GM21576 (cell line): Measurements from ENCODE around the gene EIPR1.
"Not testable (repeated sequence)": the region's sequence is repeated elsewhere in the genome, so short reads cannot be mapped to it uniquely, and the experiment has no call there.

Experiments
- ATAC-seq: cut with Tn5 transposase; IDR thresholded peaks from one replicate; pipeline ENCODE4 v1.9.1; 2021; ENCODE audit warnings: mild to moderate bottlenecking, moderate library complexity; ENCODE audit not compliant: unreplicated experiment

EIPR1 gene

DNA sequence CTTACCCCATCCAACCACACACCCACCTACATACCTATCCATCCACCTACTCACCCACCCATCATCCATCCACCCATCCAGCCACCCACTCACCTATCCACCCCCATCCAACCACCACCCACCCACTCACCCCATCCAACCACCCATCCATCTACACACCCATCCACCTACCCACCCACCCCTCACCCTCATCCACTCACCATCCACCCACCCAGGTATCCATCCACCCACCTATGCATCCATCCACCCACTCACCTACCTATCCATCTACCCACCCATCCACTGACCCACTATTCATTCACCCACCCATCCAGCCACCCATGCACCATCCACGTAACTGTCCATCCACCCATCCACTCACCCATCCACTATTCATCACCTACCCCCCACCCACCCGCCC is 194.8 kb downstream of the EIPR1 start:
- ATAC-seq, result no peak

GRCh38 chr2:3181416-3182010 is 196.1 kb downstream of the EIPR1 start:
- ATAC-seq, result no peak

GRCh38 chr2:3180909-3181221 is 196.8 kb downstream of the EIPR1 start:
- not testable (repeated sequence) for ATAC-seq

DNA sequence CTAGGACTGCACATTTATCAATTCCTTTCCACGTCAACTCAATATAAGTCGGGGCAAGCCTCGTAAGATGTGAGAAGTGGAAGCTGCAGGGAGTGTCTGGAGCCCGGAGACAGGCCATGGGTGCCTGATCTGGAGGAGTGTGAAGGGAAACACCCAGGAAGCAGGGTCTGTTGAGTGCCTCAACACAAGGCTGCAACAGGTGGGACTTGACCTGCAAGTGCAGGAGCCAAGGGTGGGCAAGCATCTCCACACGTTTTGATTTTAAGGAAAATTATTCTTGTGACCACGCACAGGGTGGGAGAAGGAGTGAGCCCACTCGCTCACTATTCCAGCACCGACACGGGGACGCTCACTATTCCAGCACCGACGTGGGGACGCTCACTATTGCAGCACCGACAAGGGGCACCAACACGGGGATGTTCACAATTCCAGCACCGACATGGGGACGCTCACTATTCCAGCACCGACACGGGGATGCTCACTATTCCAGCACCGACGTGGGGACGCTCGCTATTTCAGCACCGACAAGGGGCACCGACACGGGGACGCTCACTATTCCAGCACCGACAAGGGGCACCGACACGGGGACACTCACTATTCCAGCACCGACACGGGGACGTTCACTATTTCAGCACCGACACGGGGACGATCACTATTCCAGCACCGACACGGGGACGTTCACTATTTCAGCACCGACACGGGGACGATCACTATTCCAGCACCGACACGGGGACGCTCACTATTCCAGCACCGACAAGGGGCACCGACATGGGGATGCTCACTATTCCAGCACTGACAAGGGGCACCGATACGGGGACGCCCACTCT is 197.3 kb downstream of the EIPR1 start:
- no peak for ATAC-seq

DNA sequence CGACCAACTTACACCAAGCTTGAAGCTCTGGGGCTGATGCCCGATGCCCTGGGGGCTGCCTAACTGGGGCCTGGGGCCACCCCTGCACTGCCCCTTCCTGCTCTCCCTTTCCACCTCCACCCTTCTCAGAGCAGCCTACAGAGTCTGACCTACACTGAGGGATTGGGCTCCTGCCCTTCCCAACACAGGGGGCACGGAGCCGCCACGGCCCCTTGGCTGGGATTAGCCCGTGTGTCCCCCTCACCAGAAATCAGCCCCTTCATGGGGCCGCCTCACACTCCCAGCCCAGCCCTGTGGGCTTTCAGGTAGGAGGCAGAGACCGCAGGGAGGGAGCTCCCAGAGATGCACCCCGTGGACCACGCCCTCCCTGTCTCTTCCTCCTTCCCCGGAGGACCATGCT is 198.0 kb downstream of the EIPR1 start:
- ATAC-seq, result no peak

GRCh38 chr2:3179208-3179607 is 198.4 kb downstream of the EIPR1 start:
- ATAC-seq, result no peak

DNA sequence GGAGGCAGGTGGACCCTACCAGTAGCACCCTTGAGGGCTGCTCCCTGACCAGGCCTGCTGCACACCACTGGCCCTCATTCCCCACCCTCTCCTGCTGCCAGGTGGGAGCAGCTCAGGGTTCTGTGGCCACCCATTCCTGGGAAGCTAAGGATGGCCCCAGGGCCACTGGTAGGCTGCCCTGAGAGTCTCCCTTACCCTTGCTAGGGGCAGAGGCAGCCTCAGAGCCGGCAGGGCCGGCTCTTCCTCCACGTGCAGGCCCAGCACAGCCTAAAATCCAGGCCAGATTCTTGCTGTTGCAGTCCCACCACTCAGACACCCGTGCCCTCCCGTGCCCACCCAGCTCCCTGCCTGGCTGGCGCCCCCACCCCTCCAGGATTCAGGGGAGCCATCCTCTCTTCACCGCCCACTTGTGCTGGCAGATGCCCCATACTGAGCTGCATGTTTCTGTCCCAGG is 199.0 kb downstream of the EIPR1 start:
- ATAC-seq, result no peak

DNA sequence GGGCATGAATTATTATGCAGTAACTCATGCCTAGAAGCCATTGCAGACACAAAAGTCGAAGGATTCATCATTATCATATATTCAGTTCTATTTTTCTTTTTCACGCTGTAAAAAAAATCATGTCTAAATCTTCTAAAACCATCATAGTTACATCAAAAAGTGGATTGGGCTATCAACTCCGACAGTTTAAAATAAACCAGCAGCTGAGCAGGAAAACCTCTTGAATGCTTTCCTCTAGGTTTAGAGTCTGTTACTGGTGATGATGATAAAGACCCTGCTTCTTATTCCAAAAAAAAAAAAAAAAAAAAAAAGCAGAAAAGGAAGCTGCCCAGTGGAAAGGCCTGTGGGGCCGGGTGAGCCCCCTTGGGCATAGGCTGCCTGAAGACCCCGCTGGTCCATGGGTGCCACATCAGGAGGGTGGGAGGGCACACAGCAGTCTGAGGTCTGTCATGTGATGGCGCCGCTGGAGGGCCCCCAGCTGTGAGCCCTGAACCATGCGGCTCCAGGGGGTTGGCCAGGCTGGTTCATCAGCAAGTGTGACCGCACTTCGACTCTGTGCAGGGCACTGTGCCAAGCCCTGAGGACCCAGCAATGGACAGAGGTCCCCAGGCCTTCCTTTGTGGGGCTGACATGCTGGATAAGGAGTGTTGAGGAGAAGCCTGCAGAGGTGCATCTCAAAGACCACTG is 199.6 kb downstream of the EIPR1 start:
- ATAC-seq, result no peak

GRCh38 chr2:3176869-3177255 is 200.8 kb downstream of the EIPR1 start:
- no peak for ATAC-seq

GRCh38 chr2:3176071-3176868 is 201.3 kb downstream of the EIPR1 start:
- ATAC-seq, result no peak

DNA sequence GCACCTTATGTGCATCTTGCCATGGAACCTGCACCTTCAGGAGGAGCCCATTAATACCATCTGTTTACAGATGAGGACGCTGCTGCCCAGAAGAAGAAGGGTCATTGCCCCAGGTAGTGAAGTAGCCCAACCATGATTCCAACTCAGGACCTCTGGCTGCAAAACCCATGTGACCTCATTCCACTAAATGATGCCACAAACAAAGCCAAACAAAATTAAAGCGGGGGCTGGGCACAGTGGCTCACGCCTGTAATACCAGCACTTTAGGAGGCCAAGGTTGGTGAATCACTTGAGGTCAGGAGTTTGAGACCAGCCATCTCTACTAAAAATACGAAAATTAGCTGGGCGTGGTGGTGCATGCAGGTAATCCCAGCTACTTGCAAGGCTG is 202.1 kb downstream of the EIPR1 start:
- no peak for ATAC-seq

GRCh38 chr2:3174626-3175567 is 202.7 kb downstream of the EIPR1 start:
- ATAC-seq, result no peak

DNA sequence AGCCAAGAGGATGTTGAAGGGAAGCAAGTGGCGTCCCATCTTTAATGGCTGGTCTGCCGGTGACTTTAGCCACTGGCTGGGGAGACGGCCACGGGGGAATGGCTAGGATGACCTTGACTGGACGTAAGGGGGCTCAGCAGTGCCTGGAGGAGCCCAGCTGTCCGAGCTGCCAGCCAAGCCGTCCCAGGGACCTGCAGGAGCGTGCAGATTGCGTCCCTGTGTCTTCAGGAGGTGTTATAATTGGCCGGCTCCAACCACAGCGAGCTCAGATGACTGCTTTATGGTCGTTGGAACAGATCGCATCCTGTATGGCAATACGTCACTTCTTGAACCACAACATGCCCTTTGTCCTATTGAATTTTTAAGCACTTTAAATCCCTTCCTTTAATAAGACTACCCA is 204.6 kb downstream of the EIPR1 start:
- ATAC-seq, result no peak

DNA sequence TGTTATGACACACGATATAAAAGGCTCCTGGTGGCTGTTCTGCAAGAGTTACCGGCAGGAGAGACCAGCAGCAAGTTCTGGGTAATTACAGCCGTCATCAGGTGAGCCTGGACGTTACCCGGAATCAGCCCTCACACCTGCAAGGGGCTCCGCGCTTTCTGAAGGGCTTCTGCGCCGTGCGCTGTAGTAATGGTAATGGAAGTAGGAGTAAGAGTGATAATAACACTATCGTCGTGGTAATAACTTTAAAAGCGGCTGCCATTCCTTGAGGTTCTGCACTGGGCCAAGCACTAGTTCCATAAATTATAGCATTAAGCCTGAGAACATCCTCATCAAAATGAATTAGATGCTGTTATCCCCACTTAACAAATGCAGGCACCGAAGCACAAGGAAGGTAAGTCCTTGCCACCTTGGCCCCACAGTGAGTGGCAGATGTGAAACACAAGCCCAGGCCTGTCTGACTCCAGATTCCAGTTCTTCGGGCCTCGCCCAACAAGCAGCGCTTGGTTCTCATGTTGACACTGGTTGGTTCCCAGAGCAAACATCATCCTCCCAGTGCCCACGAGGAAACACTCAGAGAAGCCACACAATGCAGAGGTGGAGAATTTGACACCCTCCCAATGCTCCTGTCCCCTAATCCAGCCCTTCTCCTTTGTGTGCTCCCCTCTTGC is 205.2 kb downstream of the EIPR1 start:
- ATAC-seq, result no peak

- ATAC-seq, result no peak
Observed at GRCh38 chr2:3171564-3172264, 205.9 kb downstream of the EIPR1 start.

- no peak for ATAC-seq
Observed at GRCh38 chr2:3170792-3171455, 206.7 kb downstream of the EIPR1 start.

GRCh38 chr2:3169106-3169870 is 208.3 kb downstream of the EIPR1 start:
- ATAC-seq, result no peak
